Panc1 (cell line): ENCODE measurements around the gene KCNH3. TPM values are rescaled to one million over a fixed set of nuclear protein-coding genes. Genes with fewer than 3 reads are reported as not detected.

Source experiments
- ATAC-seq: fragments of 200-7000 bp; cut with Tn5 transposase; 2 replicates; pipeline ENCODE4 v1.9.1; 2020; ENCODE audit warnings: mild to moderate bottlenecking, moderate library complexity
- BruUV-seq: library from RNA; stranded (reverse); fragments of 400-500 nt; replicated peaks from 2 replicates; lab custom pipeline; 2021; lab: Mats Ljungman, UMichigan
- CTCF ChIA-PET: fragments of 300-600 bp; sonication (Branson Sonifier 250); formaldehyde crosslinking; loops from one replicate; lab custom pipeline; 2022; ENCODE audit warnings: antibody characterized with exemption; lab: Charles Lee
- POLR2A ChIA-PET: fragments of 300-600 bp; sonication (Branson Sonifier 250); formaldehyde crosslinking; loops from one replicate; lab custom pipeline; 2022; ENCODE audit warnings: antibody characterized with exemption; lab: Charles Lee
- DNase-seq: peaks from one replicate; pipeline ENCODE4 v3.0.0-alpha.2; 2010; ENCODE audit warnings: low read depth, low spot score
- H3K27ac ChIP-seq: 2 replicates; pipeline ENCODE4 v1.5.1; 2011; ENCODE audit warnings: mild to moderate bottlenecking, low read length, inconsistent platforms
- H3K27me3 ChIP-seq: fragments of 200-500 bp; sonication (Bioruptor generic); 2 replicates; pipeline ENCODE4 v1.6.0; 2014; ENCODE audit warnings: low read length, inconsistent platforms; ENCODE audit not compliant: control insufficient read depth, insufficient read depth
- H3K36me3 ChIP-seq: fragments of 200-500 bp; sonication (Bioruptor generic); 2 replicates; pipeline ENCODE4 v1.5.1; 2014; ENCODE audit warnings: inconsistent platforms, mild to moderate bottlenecking, low read length, moderate library complexity; ENCODE audit not compliant: control insufficient read depth, insufficient read depth
- H3K4me1 ChIP-seq: 2 replicates; pipeline ENCODE4 v1.5.1; 2011; ENCODE audit warnings: inconsistent platforms, mild to moderate bottlenecking, low read length, moderate library complexity; ENCODE audit not compliant: control insufficient read depth, insufficient read depth
- H3K4me3 ChIP-seq, 2 experiments: 2 replicates each; pipeline ENCODE4 v1.5.1; 2011 to 2012; ENCODE audit warnings: low read depth in 2 of 2, low read length in 2 of 2, mild to moderate bottlenecking in 2 of 2, inconsistent platforms in 1 of 2, moderate library complexity in 1 of 2
- H3K9me3 ChIP-seq: fragments of 200-500 bp; sonication (Bioruptor generic); 2 replicates; pipeline ENCODE4 v1.5.1; 2014; ENCODE audit warnings: low read depth, mild to moderate bottlenecking, inconsistent platforms, low read length, moderate library complexity; ENCODE audit not compliant: control insufficient read depth, insufficient read depth
- POLR2AphosphoS5 ChIP-seq: IDR thresholded peaks from 2 replicates; pipeline ENCODE4 v1.6.1; 2012; ENCODE audit warnings: mild to moderate bottlenecking, low read depth, low read length, moderate library complexity
- SIN3A ChIP-seq: IDR thresholded peaks from 2 replicates; pipeline ENCODE4 v1.6.1; 2012; ENCODE audit warnings: low read depth, mild to moderate bottlenecking, low read length, moderate library complexity, borderline replicate concordance; ENCODE audit not compliant: insufficient read depth
- TCF7L2 ChIP-seq: IDR thresholded peaks from 2 replicates; pipeline ENCODE4 v1.6.1; 2011; ENCODE audit warnings: mild to moderate bottlenecking, low read depth, low read length, inconsistent platforms
- in situ Hi-C: cut with HindIII; loops from 2 replicates; pipeline ENCODE4 v1.10.0; 2016; ENCODE audit warnings: low sequenced_read_pairs, low pct_unique_long_range_greater_than_20kb
- intact Hi-C: fragments of 100-400 bp; cut with micrococcal nuclease; formaldehyde crosslinking; loops from one replicate; pipeline ENCODE4 v1.10.0; 2022; ENCODE audit not compliant: unreplicated experiment
- total RNA-seq: library from RNA; stranded (reverse); gene quantifications from one replicate; pipeline ENCODE4 v1.2.1, GENCODE V29; 2021; ENCODE audit not compliant: unreplicated experiment
- TF ChIP-seq, protein P1 (sequence below): fragments of 450-650 bp; IDR thresholded peaks from 2 replicates; pipeline ENCODE4 v1.5.1; 2017; ENCODE audit warnings: mild to moderate bottlenecking
- TF ChIP-seq, protein P2 (sequence below), 2 experiments: IDR thresholded peaks; 2 replicates each; pipeline ENCODE4 v1.6.1; 2011 to 2012; ENCODE audit warnings: low read depth in 2 of 2, control low read depth in 1 of 2, low read length in 1 of 2, mild to moderate bottlenecking in 1 of 2, moderate library complexity in 1 of 2; ENCODE audit not compliant: insufficient read depth in 1 of 2

The KCNH3 gene
- total RNA-seq, 1 experiment from 2014 or later = 0.64 TPM

DNA sequence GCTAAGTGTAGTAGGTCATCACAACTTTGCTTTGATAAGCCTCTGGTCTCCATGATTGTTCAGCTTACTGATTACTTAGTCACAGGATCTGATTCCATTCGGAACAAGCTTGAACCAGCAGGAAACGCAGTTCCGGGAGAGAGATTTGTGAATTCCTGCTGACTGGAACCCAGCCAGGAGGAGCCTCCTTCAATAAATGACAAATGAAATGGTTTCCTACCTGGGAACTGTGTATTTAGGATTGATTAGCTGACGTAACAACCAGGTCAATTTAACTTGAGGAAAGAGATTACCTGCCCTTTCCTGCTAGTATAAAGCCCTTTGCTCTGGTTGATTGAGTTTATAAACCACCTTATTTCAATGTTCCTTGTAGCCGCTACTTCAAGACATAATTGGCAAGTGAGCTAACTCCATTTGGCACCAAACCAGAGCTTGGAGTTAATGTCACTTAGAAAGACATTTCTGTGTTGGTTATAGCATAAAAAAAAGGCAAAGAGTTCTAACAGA is 35.1 kb upstream of the KCNH3 start:
- no peaks in the 10 kb centered on the region for H3K9me3 ChIP-seq
- in situ Hi-C loops (loop anchor here (25.0 kb wide), 1 partner anchor 141 kb away; the partner anchor contains the start of gene SPATS2), intact Hi-C loops (no loop called here)
- POLR2A ChIA-PET = no interaction called here
- DNase-seq (no peak), ATAC-seq (no peak)
- H3K4me3 ChIP-seq = no peak overlapping the region
- CTCF ChIA-PET = interaction anchor here (1.0 kb wide), 1 partner anchor 156 kb away, joined by 4 read pairs; no protein-coding TSS in a partner anchor
- TSS peak; percentile 19 for BruUV-seq
- H3K27ac ChIP-seq = no peak overlapping the region
- H3K36me3 ChIP-seq = 0 out of 2 replicates have a peak, but pooled peaks cover 4% of the 10 kb centered on the region
- no peaks in the 10 kb centered on the region for H3K4me1 ChIP-seq
- no peaks in the 10 kb centered on the region for H3K27me3 ChIP-seq
- TF ChIP-seq, protein P1, sequence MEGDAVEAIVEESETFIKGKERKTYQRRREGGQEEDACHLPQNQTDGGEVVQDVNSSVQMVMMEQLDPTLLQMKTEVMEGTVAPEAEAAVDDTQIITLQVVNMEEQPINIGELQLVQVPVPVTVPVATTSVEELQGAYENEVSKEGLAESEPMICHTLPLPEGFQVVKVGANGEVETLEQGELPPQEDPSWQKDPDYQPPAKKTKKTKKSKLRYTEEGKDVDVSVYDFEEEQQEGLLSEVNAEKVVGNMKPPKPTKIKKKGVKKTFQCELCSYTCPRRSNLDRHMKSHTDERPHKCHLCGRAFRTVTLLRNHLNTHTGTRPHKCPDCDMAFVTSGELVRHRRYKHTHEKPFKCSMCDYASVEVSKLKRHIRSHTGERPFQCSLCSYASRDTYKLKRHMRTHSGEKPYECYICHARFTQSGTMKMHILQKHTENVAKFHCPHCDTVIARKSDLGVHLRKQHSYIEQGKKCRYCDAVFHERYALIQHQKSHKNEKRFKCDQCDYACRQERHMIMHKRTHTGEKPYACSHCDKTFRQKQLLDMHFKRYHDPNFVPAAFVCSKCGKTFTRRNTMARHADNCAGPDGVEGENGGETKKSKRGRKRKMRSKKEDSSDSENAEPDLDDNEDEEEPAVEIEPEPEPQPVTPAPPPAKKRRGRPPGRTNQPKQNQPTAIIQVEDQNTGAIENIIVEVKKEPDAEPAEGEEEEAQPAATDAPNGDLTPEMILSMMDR = no peak
- no peak for TF ChIP-seq POLR2AphosphoS5
- TF ChIP-seq, protein P2, sequence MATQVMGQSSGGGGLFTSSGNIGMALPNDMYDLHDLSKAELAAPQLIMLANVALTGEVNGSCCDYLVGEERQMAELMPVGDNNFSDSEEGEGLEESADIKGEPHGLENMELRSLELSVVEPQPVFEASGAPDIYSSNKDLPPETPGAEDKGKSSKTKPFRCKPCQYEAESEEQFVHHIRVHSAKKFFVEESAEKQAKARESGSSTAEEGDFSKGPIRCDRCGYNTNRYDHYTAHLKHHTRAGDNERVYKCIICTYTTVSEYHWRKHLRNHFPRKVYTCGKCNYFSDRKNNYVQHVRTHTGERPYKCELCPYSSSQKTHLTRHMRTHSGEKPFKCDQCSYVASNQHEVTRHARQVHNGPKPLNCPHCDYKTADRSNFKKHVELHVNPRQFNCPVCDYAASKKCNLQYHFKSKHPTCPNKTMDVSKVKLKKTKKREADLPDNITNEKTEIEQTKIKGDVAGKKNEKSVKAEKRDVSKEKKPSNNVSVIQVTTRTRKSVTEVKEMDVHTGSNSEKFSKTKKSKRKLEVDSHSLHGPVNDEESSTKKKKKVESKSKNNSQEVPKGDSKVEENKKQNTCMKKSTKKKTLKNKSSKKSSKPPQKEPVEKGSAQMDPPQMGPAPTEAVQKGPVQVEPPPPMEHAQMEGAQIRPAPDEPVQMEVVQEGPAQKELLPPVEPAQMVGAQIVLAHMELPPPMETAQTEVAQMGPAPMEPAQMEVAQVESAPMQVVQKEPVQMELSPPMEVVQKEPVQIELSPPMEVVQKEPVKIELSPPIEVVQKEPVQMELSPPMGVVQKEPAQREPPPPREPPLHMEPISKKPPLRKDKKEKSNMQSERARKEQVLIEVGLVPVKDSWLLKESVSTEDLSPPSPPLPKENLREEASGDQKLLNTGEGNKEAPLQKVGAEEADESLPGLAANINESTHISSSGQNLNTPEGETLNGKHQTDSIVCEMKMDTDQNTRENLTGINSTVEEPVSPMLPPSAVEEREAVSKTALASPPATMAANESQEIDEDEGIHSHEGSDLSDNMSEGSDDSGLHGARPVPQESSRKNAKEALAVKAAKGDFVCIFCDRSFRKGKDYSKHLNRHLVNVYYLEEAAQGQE (IDR thresholded peaks at IDR 0.05; ENCODE audit: insufficient read depth in 1 of 2, low read depth in 2 of 2, low read length in 1 of 2) = no peak
- TF ChIP-seq SIN3A = no peak
- no peak for TF ChIP-seq TCF7L2

DNA sequence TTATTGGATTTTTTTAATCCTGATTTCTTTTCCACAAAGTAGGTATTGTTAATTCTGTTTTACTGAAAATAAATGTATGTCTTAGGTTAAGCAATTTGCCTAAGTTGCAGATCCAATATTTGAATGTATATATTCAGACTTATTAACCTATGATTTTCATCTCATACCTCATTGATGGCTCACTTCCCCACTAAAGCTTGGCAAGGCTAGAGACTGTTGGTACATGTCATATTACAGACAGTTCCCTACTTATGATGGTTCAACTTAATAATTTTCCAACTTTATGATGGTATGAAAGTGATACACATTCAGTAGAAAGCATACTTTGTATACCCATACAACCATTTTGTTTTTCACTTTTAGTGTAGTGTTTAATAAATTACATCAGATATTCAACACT is 33.2 kb upstream of the KCNH3 start:
- DNase-seq (no peak), ATAC-seq (no peak)
- Histone ChIP-seq H3K9me3 (no peaks in the 10 kb centered on the region), H3K27ac (no peak overlapping the region), H3K27me3 (no peaks in the 10 kb centered on the region), H3K36me3 (no peaks in the 10 kb centered on the region), H3K4me1 (no peaks in the 10 kb centered on the region), H3K4me3 (no peak overlapping the region)
- intact Hi-C loops = no loop called here
- BruUV-seq = no TSS peak
- ChIA-PET POLR2A (no interaction called here), CTCF (no interaction called here)
- no peak for TF ChIP-seq TCF7L2
- in situ Hi-C loops = loop anchor here (25.0 kb wide), 1 partner anchor 143 kb away; the partner anchor contains the start of gene SPATS2

DNA sequence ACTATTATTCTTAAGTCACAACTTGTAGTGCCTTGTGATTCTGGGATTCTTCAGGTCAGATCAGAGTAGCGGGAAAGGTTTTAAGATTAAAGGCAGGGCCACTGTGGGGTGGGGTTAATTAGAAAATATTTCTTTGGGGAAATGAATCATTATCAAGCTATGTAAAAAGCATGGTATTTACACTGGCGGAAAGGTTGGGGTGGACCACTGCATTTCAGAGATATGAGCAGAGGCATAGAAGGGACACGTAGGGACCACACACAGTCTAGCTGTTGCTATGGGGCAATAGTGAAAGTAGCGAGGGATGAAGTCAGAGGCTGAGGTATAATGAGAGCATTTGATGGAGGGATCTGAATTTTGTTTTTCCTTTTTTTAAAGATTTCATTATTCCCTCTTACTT is 31.7 kb upstream of the KCNH3 start:
- Histone ChIP-seq H3K9me3 (no peaks in the 10 kb centered on the region), H3K27ac (no peak overlapping the region), H3K4me1 (no peaks in the 10 kb centered on the region), H3K36me3 (no peaks in the 10 kb centered on the region), H3K27me3 (no peaks in the 10 kb centered on the region), H3K4me3 (no peak overlapping the region)
- ATAC-seq = no peak
- no TSS peak for BruUV-seq
- CTCF ChIA-PET = no interaction called here
- no peak for TF ChIP-seq POLR2AphosphoS5
- TF ChIP-seq, protein P2 (IDR thresholded peaks at IDR 0.05; ENCODE audit: insufficient read depth in 1 of 2, low read depth in 2 of 2, low read length in 1 of 2) = no peak
- TF ChIP-seq, protein P1 = no peak
- no peak for TF ChIP-seq SIN3A
- no peak for TF ChIP-seq TCF7L2
- POLR2A ChIA-PET = interaction anchor here (0.6 to 0.7 kb wide), 2 partner anchors 148 to 235 kb away, joined by 3 to 4 read pairs; no protein-coding TSS in a partner anchor
- intact Hi-C loops (no loop called here), in situ Hi-C loops (loop anchor here (25.0 kb wide), 1 partner anchor 145 kb away; the partner anchor contains the start of gene SPATS2)
- no peak for DNase-seq
